ENCODE results near the gene SMARCC1. TPM values are rescaled to one million over a fixed set of nuclear protein-coding genes. Genes with fewer than 3 reads are reported as not detected.

Gene SMARCC1
- total RNA-seq, 2 experiments from 2014 or later = 106 to 113 TPM

DNA sequence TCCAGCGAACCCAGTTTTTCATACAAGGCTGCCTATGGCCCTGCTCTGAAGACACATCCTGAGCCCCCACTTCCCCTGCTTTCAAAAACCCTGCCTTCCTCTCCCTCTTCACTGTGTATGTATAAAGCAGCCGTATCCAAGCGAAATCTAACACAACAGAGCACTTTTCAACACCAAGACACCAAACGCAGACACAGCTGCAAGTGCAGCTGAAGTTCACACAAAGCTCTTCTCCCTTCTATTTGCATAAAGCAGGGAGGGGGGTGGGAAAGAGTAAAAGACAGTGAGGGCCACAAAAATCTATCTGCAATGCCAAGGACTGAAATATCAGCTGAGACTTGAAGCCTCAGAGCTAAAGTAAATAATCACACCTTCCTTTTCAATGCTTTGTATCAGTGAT lies 168.0 kb downstream of the SMARCC1 start:
- peaks cover 42% of the 10 kb centered on the region for H3K36me3 Mint-ChIP-seq (ENCODE audit: low read depth)

DNA sequence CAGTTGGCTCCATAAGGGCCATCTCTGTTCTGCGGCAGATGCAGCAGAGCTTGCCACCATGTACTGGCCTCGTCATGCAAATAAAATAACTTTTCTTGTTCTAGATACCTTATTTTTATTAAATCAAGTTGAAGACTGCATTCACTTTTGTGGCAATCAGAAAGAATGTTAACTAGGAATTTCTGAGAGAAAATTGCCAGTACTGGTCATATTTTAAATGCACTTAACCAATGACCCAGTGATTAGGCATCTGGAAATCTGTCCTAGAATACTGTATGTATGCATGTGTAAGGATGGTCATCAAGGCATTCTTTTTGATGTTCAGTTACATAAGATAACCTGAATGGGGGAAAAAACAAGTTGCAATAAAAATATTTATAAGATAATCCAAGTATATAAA lies 168.8 kb downstream of the SMARCC1 start:
- no peaks in the 10 kb centered on the region for H3K27me3 Mint-ChIP-seq
- ATAC-seq (no peak), DNase-seq (no peak)
- ChIA-PET POLR2A (no interaction called here), CTCF (interaction anchor here (0.6 kb wide), 1 partner anchor 172 kb away, joined by 3 read pairs; no protein-coding TSS in a partner anchor)
- TF ChIP-seq, protein P1, sequence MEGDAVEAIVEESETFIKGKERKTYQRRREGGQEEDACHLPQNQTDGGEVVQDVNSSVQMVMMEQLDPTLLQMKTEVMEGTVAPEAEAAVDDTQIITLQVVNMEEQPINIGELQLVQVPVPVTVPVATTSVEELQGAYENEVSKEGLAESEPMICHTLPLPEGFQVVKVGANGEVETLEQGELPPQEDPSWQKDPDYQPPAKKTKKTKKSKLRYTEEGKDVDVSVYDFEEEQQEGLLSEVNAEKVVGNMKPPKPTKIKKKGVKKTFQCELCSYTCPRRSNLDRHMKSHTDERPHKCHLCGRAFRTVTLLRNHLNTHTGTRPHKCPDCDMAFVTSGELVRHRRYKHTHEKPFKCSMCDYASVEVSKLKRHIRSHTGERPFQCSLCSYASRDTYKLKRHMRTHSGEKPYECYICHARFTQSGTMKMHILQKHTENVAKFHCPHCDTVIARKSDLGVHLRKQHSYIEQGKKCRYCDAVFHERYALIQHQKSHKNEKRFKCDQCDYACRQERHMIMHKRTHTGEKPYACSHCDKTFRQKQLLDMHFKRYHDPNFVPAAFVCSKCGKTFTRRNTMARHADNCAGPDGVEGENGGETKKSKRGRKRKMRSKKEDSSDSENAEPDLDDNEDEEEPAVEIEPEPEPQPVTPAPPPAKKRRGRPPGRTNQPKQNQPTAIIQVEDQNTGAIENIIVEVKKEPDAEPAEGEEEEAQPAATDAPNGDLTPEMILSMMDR (IDR thresholded peaks at IDR 0.05) = no peak
- no peaks in the 10 kb centered on the region for H3K4me1 Mint-ChIP-seq (ENCODE audit: low read depth)
- H3K9me3 Mint-ChIP-seq = no peaks in the 10 kb centered on the region
- H3K4me3 Mint-ChIP-seq = no peak overlapping the region
- H3K36me3 Mint-ChIP-seq (ENCODE audit: low read depth) = peaks cover 43% of the 10 kb centered on the region
- no peak overlapping the region for H3K27ac Mint-ChIP-seq
- intact Hi-C loops (cut with micrococcal nuclease) = no loop called here

More for the DNA sequence above, 168.0 kb downstream of the SMARCC1 start:
- ATAC-seq = no peak
- H3K9me3 Mint-ChIP-seq = no peaks in the 10 kb centered on the region
- intact Hi-C loops (cut with micrococcal nuclease) = no loop called here
- no peaks in the 10 kb centered on the region for H3K4me1 Mint-ChIP-seq (ENCODE audit: low read depth)
- H3K27ac Mint-ChIP-seq = no peak overlapping the region
- TF ChIP-seq, protein P1 (IDR thresholded peaks at IDR 0.05) = no peak
- no peak for DNase-seq
- ChIA-PET CTCF (no interaction called here), POLR2A (no interaction called here)
- no peak overlapping the region for H3K4me3 Mint-ChIP-seq
- H3K27me3 Mint-ChIP-seq = no peaks in the 10 kb centered on the region

DNA sequence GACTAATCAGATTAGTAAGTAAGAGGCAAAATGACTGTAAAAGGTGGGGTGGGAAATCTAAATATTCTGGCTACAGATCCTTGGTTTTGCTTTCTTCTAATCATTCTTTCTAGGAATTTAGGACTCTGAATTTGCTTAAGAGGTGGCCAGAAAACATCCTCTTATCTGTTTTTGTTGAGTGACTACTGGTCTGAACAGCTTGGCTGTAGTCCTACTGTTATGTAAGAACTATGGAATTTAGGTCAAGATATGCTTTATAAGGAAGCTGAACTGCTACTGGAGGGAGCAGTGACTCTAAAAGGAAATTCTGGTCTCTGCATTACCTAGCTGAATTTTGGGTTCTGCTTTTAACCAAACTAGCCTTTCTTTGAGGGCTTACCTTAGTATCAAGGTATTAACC lies 169.5 kb downstream of the SMARCC1 start:
- intact Hi-C loops (cut with micrococcal nuclease) = no loop called here
- POLR2A ChIA-PET = no interaction called here

DNA sequence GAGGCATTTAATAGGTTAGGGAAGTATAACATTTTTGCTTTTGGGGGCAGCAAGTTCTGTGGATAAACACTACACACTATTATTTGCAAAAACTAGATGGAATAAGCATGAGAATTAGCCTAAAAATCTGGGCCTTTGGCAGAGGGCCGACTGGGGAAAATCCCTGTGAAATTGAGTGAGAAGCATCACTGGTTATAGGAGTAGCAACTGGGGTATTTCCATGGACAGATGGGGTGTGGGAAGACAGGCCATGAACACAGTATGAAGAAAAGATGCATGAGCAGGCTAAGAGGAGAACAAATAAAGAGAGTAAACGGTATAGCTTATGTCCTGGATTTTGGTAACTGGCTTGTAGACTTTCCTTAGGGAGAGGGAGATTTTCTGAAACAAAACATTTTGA lies 170.1 kb downstream of the SMARCC1 start:
- Mint-ChIP-seq H3K9me3 (no peaks in the 10 kb centered on the region), H3K27me3 (no peaks in the 10 kb centered on the region), H3K36me3 (ENCODE audit: low read depth) (peaks cover 42% of the 10 kb centered on the region), H3K27ac (no peak overlapping the region), H3K4me1 (ENCODE audit: low read depth) (no peaks in the 10 kb centered on the region), H3K4me3 (no peak overlapping the region)
- intact Hi-C loops (cut with micrococcal nuclease) = no loop called here
- DNase-seq (no peak), ATAC-seq (no peak)
- POLR2A ChIA-PET = no interaction called here
- CTCF ChIA-PET = no interaction called here
- TF ChIP-seq, protein P1 (IDR thresholded peaks at IDR 0.05) = no peak

More for the DNA sequence above, 169.5 kb downstream of the SMARCC1 start:
- CTCF ChIA-PET = interaction anchor here (0.6 kb wide), 1 partner anchor 171 kb away, joined by 3 read pairs; no protein-coding TSS in a partner anchor
- Mint-ChIP-seq H3K4me3 (no peak overlapping the region), H3K27ac (no peak overlapping the region), H3K27me3 (no peaks in the 10 kb centered on the region), H3K36me3 (ENCODE audit: low read depth) (peaks cover 41% of the 10 kb centered on the region), H3K4me1 (ENCODE audit: low read depth) (no peaks in the 10 kb centered on the region), H3K9me3 (no peaks in the 10 kb centered on the region)
- ATAC-seq (no peak), DNase-seq (no peak)
- TF ChIP-seq, protein P1 (IDR thresholded peaks at IDR 0.05) = no peak

DNA sequence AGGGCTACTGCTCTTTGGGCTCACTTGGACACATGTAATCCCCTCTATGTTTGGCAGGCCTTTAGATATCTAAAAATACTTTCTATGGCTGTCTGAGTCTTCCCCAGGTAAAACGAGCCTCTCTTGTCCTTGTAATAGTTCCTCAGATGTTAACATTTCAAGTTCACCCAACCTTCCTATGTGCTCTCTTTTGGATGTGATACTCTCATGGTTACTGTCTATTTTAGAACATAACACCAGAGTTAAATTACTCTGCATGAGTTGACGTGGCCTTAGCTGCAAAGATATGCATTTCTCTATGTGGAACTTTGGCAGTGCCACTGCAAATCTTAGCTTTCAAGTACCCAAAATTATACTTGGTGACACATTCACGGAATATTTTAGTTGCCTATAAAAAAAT lies 171.1 kb downstream of the SMARCC1 start:
- H3K27ac Mint-ChIP-seq = no peak overlapping the region
- ChIA-PET CTCF (no interaction called here), POLR2A (no interaction called here)
- H3K9me3 Mint-ChIP-seq = no peaks in the 10 kb centered on the region
- no peak for ATAC-seq
- DNase-seq = no peak
- H3K36me3 Mint-ChIP-seq (ENCODE audit: low read depth) = peaks cover 44% of the 10 kb centered on the region
- H3K27me3 Mint-ChIP-seq = no peaks in the 10 kb centered on the region
- intact Hi-C loops (cut with micrococcal nuclease) = no loop called here
- H3K4me3 Mint-ChIP-seq = no peak overlapping the region
- TF ChIP-seq, protein P1 (IDR thresholded peaks at IDR 0.05) = no peak
- no peaks in the 10 kb centered on the region for H3K4me1 Mint-ChIP-seq (ENCODE audit: low read depth)
